Fibroblast of villous mesenchyme (primary cell): Measurements from ENCODE around the gene INO80. TPM values are rescaled to one million over a fixed set of nuclear protein-coding genes. Genes with fewer than 3 reads are reported as not detected.

Experiments
- DNase-seq: peaks from one replicate; pipeline ENCODE4 v3.0.0-alpha.2; 2010; ENCODE audit warnings: low read depth
- H3K4me3 ChIP-seq: 2 replicates; pipeline ENCODE4 v1.5.1; 2011; ENCODE audit warnings: low read depth, mild to moderate bottlenecking, low read length
- CTCF ChIP-seq: IDR thresholded peaks from 2 replicates; pipeline ENCODE4 v1.5.1; 2012; ENCODE audit warnings: low read depth, mild to moderate bottlenecking, low read length; ENCODE audit not compliant: insufficient read depth
- total RNA-seq: library from RNA; depleted of rRNA; stranded (reverse); fragments of >200 nt; gene quantifications from 2 replicates; pipeline ENCODE4 v1.2.3, GENCODE V29; 2012

INO80 gene
- total RNA-seq, 1 donor: 29.8 TPM

GRCh38 chr15:40960925-40961324 is 155.2 kb downstream of the INO80 start:
- no peak for DNase-seq
- H3K4me3 ChIP-seq: no peak overlapping the region
- no peak for TF ChIP-seq CTCF

GRCh38 chr15:40960151-40960885 is 155.8 kb downstream of the INO80 start:
- TF ChIP-seq CTCF: no peak
- DNase-seq: no peak
- no peak overlapping the region for H3K4me3 ChIP-seq

GRCh38 chr15:40959331-40960141 is 156.5 kb downstream of the INO80 start:
- no peak for TF ChIP-seq CTCF
- DNase-seq: no peak
- no peak overlapping the region for H3K4me3 ChIP-seq

GRCh38 chr15:40958723-40959122 is 157.4 kb downstream of the INO80 start:
- TF ChIP-seq CTCF: no peak
- no peak for DNase-seq
- H3K4me3 ChIP-seq: no peak overlapping the region

GRCh38 chr15:40958146-40958545 is 157.9 kb downstream of the INO80 start:
- no peak overlapping the region for H3K4me3 ChIP-seq
- DNase-seq: no peak
- TF ChIP-seq CTCF: no peak

GRCh38 chr15:40957581-40958051 is 158.5 kb downstream of the INO80 start:
- no peak overlapping the region for H3K4me3 ChIP-seq
- TF ChIP-seq CTCF: no peak
- DNase-seq: no peak
